ENCODE results near the gene RAP1GAP2.

The RAP1GAP2 gene

DNA sequence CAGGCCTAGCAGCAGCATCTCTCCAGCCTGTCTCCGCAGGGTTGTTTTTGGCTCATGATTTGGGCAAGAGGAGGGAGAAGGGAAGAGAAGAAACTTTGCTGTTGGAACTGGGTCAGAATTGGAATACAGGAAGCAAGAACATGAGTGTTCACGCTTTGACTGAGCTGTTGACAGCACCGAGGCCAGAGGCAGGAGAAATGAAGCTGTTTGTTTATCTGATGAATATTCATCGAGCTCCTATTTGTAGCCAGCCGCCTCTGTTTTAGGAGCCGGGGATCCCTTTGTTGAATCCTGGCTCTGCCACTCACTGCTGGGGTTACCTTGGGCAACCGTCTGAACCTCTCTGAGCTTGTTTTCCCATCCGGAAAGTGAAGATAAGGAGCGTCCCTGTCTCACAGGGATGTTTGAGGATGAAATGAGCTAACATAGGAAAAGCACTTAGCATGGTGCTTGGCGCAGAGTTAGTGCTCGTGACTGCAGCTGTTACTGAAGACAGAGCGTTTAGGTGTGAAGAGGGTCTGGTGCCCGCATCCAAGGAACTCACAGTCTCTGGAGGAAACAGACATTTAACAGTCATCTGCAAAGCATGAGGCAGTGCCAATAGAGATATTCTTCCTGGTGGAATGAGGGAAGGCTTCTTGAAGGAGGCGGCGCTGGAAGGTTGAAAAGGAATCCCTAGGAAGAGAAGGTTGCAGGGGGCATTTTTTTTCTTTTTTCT, 29.2 kb downstream of the RAP1GAP2 start:
- Histone ChIP-seq H3K4me3 (no peak overlapping the region), H3K27ac (no peak overlapping the region)
- TF ChIP-seq, protein P1, sequence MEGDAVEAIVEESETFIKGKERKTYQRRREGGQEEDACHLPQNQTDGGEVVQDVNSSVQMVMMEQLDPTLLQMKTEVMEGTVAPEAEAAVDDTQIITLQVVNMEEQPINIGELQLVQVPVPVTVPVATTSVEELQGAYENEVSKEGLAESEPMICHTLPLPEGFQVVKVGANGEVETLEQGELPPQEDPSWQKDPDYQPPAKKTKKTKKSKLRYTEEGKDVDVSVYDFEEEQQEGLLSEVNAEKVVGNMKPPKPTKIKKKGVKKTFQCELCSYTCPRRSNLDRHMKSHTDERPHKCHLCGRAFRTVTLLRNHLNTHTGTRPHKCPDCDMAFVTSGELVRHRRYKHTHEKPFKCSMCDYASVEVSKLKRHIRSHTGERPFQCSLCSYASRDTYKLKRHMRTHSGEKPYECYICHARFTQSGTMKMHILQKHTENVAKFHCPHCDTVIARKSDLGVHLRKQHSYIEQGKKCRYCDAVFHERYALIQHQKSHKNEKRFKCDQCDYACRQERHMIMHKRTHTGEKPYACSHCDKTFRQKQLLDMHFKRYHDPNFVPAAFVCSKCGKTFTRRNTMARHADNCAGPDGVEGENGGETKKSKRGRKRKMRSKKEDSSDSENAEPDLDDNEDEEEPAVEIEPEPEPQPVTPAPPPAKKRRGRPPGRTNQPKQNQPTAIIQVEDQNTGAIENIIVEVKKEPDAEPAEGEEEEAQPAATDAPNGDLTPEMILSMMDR (IDR thresholded peaks at IDR 0.05) = no peak
- DNase-seq (ENCODE audit: low spot score) = no peak

DNA sequence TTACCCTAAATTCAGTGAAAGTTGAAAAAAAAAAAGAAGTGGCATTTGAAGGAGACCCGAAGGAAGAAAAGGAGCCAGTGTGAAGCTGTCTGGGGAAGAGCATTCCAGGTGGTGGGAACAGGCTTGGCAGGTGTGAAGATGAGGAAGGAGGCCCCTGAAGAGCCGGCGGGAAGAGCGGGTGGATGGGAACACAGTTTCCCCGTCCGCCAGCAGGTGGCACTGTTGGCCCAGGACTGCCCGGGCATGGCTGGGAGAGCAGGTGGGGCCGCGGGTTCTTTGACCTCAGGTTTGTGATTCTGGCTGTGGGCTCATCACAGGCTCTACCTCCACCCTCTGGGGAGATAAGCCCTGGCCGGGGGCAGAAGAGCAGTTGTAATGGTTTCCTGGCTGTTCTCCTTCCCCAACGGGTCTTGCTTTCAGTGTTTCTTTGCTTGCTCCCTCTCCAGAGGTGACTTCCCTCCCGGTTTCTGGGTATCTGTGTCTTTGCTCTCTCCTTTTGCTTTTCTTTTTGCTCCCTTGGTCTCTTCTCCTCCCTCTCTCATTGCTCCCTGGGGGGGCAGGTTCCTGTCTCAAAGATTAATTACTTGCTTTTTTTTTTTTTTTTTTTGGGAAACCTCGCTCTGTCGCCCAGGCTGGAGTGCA, 32.3 kb downstream of the RAP1GAP2 start:
- TF ChIP-seq, protein P1 (IDR thresholded peaks at IDR 0.05) = peak; percentile 89
- no peak for DNase-seq (ENCODE audit: low spot score)
- Histone ChIP-seq H3K27ac (no peak overlapping the region), H3K4me3 (no peak overlapping the region)

DNA sequence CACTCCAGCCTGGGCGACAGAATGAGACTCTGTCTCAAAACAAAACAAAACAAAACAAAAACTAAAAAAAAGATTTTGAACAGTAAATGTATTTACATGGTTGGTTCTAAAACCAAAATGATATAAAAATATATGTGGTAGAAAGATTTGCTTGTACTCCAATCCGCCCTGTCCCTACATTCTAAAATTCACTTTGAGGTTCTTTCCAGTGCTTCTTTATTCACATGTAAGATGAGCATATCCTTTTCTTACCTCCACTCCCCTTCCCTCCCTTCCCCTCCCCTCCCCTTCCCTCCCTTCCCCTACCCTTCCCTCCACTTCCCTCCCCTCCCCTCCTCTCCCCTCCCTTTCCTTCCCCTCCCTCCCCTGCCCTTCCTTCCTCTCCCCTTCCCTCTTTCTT, 34.4 kb downstream of the RAP1GAP2 start:
- H3K27ac ChIP-seq = no peak overlapping the region
- no peak for DNase-seq (ENCODE audit: low spot score)
- H3K4me3 ChIP-seq = no peak overlapping the region
- TF ChIP-seq, protein P1 (IDR thresholded peaks at IDR 0.05) = no peak

DNA sequence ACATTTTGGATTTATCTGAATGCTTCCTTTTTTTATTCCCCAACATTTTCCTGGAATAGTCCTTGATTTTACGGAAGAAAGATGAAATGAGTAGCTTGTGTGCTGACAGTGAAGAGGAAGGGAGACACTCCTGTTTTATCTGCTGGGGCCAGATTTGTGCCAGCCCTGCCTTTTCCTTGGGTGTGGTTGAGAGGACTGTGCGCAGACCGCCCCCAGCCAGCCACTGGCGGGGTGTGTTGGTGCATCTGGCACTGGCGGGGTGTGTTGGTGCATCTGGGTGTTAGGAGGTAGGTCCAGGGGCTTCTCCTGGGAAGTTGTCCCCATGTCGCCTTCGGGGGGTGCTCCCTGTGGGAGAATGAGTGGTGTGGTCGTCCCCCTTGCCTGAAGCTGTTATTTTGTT, 39.5 kb downstream of the RAP1GAP2 start:
- no peak overlapping the region for H3K4me3 ChIP-seq
- no peak for DNase-seq (ENCODE audit: low spot score)
- no peak overlapping the region for H3K27ac ChIP-seq
- TF ChIP-seq, protein P1 (IDR thresholded peaks at IDR 0.05) = no peak

DNA sequence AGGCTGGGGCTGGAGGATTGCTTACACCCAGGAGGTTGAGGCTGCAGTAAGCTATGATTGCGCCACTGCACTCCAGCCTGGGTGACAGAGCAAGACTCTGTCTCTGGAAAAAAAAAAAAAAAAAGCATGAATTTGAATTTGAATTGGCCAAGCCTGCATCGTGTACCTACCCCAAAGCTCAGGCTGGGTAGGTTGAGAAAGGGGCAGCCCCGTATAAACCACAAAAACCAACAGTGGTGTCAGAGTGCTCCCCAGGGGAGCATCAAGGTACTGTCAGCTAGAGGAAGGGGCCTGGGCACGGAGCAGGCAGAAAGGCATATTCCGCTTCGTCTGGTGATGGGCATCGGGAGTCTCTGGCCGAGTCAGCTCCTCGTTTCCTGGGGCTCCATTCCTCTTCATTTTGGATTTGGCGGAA, 40.9 kb downstream of the RAP1GAP2 start:
- no peak overlapping the region for H3K27ac ChIP-seq
- DNase-seq (ENCODE audit: low spot score) = no peak
- TF ChIP-seq, protein P1 (IDR thresholded peaks at IDR 0.05) = no peak
- no peak overlapping the region for H3K4me3 ChIP-seq

DNA sequence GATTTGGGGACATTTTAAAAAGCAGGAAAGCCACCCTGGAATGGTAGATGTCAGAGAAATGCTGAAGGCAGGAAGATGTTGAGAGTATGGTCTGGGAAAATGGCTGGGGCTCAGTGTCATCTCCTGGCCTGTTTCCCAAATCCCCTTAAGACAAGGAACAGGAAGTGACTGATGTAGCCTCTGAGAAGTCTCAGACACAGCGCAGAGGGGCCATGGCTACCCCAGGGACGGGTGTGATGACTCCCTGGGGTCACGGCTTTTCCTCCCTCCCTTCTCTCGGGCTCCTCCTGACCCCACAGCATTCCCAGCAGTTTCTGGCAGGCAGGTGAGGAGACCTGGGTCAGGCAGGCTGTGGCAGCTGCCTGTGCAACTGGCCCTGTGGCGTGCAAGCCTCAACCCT, 45.4 kb downstream of the RAP1GAP2 start:
- no peak overlapping the region for H3K27ac ChIP-seq
- H3K4me3 ChIP-seq = no peak overlapping the region
- TF ChIP-seq, protein P1 (IDR thresholded peaks at IDR 0.05) = no peak
- no peak for DNase-seq (ENCODE audit: low spot score)

DNA sequence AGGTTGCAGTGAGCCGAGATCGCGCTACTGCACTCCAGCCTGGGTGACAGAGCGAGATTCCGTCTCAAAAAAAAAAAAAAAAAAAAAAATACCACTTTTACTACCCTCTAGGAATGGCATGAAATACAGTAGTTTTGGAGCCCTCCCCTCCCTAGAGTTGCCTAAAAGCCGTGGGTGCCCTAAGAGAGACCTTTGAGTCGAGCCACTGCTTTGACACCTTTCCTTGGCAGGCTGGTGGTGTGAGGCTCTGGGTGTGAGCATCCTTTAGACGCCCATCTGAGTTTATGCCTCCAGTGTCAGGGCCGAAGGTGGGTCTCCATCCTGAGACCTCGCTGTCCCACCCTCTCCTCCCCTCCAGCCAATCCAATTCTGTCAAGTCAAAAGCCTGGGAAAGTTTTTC, 46.2 kb downstream of the RAP1GAP2 start:
- no peak overlapping the region for H3K4me3 ChIP-seq
- H3K27ac ChIP-seq = no peak overlapping the region
- TF ChIP-seq, protein P1 (IDR thresholded peaks at IDR 0.05) = no peak
- DNase-seq (ENCODE audit: low spot score) = no peak

All from coronary artery (tissue), 2 donors.